Measurements from ENCODE around the gene USP21. TPM values are rescaled to one million over a fixed set of nuclear protein-coding genes. Genes with fewer than 3 reads are reported as not detected.

USP21 gene
- total RNA-seq, 4 donors from 2014 or later = 7.8 to 19.5 (median 12.7) TPM

DNA sequence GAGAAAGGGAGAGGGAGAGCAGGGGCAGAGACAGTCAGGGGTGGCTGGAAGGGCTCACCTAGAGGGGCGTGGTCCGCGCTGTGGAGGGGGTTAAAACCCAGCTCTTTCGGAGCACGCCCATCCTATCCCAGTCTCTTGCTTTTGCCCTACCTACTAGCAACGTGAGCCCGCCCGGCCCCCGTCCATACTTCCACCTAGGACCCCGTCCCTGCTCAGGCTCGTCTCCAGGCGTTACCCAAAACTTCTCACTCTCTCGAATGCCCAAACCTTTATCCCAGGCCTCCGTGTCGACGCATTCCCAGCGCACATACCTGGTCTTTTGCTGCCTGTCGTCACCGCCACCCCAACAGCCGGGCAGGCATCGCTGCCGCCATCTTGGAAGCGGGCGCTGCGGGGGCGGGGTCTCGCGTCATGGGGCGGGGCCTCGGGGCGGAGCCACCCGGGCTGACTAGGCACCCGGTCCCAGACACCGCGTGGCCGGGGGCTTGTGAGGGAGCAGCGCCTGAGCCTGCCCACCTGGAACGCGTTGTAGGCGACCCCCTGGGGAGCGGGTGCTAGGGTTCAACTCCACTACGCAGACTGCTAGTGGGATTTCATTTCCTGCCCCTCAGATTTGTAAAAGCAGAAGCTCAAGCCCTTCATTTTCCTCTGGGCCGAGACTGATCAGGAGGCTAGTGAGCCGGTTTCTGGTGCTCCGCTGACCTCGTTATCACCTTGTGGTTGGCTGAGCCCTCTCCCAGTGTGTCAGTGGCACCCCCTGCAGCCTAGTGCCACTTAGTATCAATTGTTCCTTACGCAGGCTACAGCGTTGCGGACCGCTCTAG lies 18.0 kb downstream of the USP21 start, which contains the start of gene B4GALT3:
Gene B4GALT3 (minus strand): TSS at position 396 of the 824 bp plus-strand sequence. CDS start 1,447 bp downstream, outside the sequence.
- peak; percentile 92 for ATAC-seq (ENCODE audit: low FRiP score)
- peak; percentile 90 for DNase-seq (ENCODE audit: low spot score)
- TF ChIP-seq, protein P1, sequence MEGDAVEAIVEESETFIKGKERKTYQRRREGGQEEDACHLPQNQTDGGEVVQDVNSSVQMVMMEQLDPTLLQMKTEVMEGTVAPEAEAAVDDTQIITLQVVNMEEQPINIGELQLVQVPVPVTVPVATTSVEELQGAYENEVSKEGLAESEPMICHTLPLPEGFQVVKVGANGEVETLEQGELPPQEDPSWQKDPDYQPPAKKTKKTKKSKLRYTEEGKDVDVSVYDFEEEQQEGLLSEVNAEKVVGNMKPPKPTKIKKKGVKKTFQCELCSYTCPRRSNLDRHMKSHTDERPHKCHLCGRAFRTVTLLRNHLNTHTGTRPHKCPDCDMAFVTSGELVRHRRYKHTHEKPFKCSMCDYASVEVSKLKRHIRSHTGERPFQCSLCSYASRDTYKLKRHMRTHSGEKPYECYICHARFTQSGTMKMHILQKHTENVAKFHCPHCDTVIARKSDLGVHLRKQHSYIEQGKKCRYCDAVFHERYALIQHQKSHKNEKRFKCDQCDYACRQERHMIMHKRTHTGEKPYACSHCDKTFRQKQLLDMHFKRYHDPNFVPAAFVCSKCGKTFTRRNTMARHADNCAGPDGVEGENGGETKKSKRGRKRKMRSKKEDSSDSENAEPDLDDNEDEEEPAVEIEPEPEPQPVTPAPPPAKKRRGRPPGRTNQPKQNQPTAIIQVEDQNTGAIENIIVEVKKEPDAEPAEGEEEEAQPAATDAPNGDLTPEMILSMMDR (IDR thresholded peaks at IDR 0.05) = no peak

DNA sequence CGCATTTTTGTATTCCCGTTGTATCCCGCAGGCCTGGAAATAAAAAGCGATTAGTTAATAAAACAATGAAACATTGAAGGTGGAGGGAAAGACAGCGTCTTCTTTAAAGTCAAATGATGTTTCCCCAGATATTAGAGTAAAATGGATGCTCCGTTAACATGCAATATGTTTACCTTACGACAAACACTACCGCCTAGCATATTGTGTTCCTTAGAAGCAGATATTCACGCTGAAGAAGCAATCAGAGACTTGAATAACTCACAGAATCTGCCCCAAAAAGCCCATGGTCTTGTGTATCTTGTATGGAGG lies 18.6 kb downstream of the USP21 start:
- ATAC-seq (ENCODE audit: low FRiP score) = no peak

DNA sequence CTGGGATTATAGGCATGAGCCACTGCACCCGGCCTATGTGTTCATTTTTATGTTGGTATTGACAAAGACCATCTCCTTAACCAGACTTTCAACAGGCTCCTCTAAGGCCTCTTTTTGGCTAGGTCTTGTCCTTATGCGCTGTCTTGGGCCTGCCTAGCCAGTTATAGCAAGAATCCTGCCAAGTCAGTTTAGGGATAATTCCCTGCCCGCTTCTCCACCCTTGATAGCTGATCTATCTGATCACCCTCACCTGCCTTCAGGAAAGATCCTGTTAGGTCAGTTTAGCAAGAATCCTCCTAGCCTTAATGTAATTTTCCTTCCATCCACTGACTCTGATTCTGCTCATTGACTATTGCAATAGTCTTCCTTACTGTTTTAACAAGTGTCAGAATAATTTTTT lies 20.4 kb downstream of the USP21 start:
- ATAC-seq (ENCODE audit: low FRiP score) = no peak
- TF ChIP-seq, protein P1 (IDR thresholded peaks at IDR 0.05) = no peak
- no peak for DNase-seq (ENCODE audit: low spot score)

More for the DNA sequence above, 18.6 kb downstream of the USP21 start:
- TF ChIP-seq, protein P1 (IDR thresholded peaks at IDR 0.05) = no peak
- DNase-seq (ENCODE audit: low spot score) = no peak

DNA sequence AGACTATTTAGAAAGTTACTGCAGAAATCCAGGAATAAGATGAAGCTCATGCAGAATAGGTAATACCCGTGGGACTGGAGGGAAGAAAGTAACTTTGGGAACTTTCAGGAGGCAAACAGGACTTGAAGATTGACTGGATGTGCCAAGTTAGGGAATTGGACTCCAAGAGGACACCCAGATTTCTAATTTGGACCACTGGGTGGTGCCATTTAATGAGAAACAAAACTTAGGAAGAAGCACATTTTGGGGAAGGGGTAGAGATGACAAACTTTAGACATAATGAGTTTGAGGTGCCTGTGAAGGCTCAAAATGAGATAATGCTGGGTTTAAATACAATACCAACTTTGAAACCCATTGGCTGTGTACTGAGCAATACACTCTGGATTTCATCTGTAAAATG lies 21.3 kb downstream of the USP21 start:
- DNase-seq (ENCODE audit: low spot score) (no peak), ATAC-seq (ENCODE audit: low FRiP score) (no peak)
- TF ChIP-seq, protein P1 (IDR thresholded peaks at IDR 0.05) = no peak

DNA sequence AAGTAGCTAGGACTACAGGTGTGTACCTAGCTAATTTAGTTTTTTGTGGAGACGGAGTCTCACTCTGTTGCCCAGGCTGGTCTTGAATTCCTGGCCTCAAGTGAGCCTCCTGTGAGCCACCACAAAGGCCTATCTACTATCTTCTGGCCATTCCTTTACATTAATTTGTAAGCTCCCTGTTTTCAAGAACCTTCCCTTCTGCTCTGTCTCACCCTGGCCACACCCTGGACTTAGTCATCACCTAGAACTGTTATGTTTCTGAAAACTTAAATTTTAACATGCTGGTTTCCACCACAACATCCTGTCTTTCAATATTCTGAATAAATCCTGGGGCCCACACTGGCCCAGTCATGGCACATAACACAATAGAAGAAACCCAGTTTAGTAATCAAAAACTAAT lies 22.9 kb downstream of the USP21 start:
- TF ChIP-seq, protein P1 (IDR thresholded peaks at IDR 0.05) = no peak
- no peak for DNase-seq (ENCODE audit: low spot score)
- ATAC-seq (ENCODE audit: low FRiP score) = no peak

DNA sequence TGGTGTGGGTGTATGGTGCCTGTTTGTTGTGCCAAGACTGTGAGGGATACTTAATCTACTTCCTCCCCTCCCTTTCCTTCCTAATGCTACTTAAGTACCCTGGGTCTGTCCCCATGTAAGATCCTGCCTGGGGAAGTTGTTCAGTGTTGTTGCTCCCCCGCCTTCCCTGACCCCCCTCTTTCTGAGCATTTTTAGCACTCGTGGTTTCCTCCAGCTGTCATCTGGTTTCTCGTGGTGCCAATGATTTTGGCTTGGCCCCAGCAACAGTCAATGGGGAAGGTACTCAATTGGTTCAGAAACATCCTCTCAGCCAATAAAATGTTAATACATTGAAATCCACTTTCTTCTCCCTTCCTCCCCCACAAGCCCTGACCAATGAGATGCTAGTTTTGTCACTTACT lies 26.0 kb downstream of the USP21 start:
- peak; percentile 42 for ATAC-seq (ENCODE audit: low FRiP score)

More for the DNA sequence above, 26.0 kb downstream of the USP21 start:
- TF ChIP-seq, protein P1 (IDR thresholded peaks at IDR 0.05) = no peak
- DNase-seq (ENCODE audit: low spot score) = no peak

Measured in omental fat pad (tissue), 4 donors.